ENCODE data around the gene RLBP1.

RLBP1 gene

DNA sequence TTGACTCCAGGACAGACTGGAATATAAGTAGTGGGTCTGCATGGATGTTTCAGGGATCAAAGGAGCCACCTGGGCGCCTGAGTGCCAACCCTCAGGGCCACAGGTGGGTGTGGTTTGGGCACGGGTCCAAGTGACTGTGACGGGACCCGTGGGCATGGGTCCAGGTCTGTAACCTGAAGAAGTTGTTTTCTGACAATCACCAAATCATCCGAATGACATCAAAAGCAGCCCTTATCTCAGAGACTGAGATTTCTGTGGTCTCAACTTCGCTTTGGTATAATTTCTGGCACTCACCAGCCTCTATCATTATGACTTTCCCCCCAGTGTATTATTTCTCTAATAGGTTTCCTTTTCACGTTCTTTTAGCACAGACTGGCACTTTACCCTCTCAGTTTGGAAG is 24.4 kb downstream of the RLBP1 start:
- H3K36me3 Mint-ChIP-seq: peaks cover 5% of the 10 kb centered on the region
- H3K27ac Mint-ChIP-seq: peak overlapping the region; percentile 51
- no peak overlapping the region for H3K4me3 Mint-ChIP-seq
- no peaks in the 10 kb centered on the region for H3K27me3 Mint-ChIP-seq
- peaks cover 7% of the 10 kb centered on the region for H3K4me1 Mint-ChIP-seq (ENCODE audit: low read depth)
- no peaks in the 10 kb centered on the region for H3K9me3 Mint-ChIP-seq (ENCODE audit: low read depth)

DNA sequence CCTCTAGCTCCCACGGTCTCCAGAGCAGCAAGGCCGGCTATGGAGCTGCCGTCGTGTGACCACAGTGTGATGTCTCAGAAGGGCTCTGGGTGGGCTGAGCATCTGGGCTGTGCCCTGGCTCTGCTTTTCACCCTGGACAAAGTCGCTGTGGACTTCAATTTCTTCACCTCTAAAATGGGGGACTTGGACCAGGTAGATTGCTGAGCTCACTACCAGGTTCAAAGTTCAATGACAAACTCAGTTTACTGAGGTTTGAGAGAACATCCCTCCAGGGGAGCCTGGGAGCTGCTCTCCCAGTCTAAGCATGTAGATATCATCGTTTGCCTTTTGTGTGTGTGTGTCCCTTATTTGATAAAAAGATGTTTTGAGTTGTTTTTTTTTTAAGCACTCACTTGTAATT is 25.1 kb downstream of the RLBP1 start:
- no peak overlapping the region for H3K4me3 Mint-ChIP-seq
- H3K27me3 Mint-ChIP-seq: no peaks in the 10 kb centered on the region
- H3K36me3 Mint-ChIP-seq: peaks cover 6% of the 10 kb centered on the region
- peaks cover 7% of the 10 kb centered on the region for H3K4me1 Mint-ChIP-seq (ENCODE audit: low read depth)
- no peaks in the 10 kb centered on the region for H3K9me3 Mint-ChIP-seq (ENCODE audit: low read depth)
- no peak overlapping the region for H3K27ac Mint-ChIP-seq

DNA sequence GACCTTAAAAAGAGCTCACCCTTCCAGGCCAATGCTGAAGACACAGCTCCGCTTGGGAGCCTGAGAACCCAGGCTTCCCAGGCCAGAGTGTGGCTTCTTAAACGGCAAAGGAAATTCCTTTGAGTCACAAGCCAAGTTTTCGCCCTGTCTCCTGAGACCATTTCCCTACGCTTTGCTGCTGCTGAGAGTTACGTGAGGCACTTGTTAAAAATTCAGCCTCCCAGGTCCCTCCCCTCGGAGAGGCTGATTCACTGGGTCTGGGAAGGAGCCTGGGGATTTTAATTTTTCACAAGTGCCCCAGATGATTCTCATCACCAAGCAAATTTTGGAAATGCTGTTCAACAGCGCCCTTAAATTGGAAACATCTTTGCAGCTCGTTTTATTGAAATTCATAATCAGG is 25.5 kb downstream of the RLBP1 start:
- Mint-ChIP-seq H3K27ac (no peak overlapping the region), H3K4me1 (ENCODE audit: low read depth) (peaks cover 7% of the 10 kb centered on the region), H3K27me3 (no peaks in the 10 kb centered on the region), H3K4me3 (no peak overlapping the region), H3K9me3 (ENCODE audit: low read depth) (no peaks in the 10 kb centered on the region), H3K36me3 (peaks cover 8% of the 10 kb centered on the region)

DNA sequence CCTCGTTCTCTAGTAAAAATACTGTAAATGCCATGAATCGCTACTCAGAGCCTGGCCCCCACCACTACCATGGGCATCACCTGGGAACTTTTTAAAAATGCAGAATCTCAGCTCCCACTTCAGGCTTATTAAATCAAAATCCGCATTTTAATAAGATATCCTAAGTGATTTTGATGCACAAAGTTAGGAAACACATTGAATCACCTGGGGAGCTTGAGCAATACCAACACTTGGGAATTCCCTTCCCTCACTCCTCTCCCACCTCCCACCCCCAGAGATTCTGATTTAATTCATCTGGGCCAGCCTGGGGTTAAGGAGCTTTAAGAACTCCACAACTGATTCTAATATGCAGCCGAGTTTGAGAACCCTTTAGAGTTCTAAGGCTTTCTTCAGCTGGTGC is 26.8 kb downstream of the RLBP1 start:
- no peak overlapping the region for H3K27ac Mint-ChIP-seq

DNA sequence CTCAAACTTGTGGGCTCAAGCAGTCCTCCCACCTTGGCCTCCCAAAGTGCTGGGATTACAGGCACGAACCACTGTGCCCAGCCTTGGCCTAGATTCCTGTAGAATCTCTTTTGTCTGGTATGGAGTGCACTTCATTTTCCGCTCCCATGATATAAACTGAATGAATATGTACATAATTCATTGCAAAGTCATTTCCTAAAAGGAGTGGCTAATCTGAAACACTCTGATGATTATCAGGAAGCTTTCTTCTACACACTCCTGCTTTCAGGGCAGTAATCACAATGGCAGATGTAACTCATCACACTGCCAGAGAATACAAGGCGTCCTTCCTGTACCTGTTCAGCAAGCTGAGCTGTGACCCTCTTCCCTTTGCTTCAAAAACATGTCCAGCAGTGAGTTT is 28.6 kb downstream of the RLBP1 start:
- no peak overlapping the region for H3K4me3 Mint-ChIP-seq

More for the DNA sequence above, 26.8 kb downstream of the RLBP1 start:
- no peak overlapping the region for H3K4me3 Mint-ChIP-seq
- H3K36me3 Mint-ChIP-seq: peaks cover 8% of the 10 kb centered on the region
- H3K9me3 Mint-ChIP-seq (ENCODE audit: low read depth): no peaks in the 10 kb centered on the region
- H3K27me3 Mint-ChIP-seq: no peaks in the 10 kb centered on the region
- peaks cover 7% of the 10 kb centered on the region for H3K4me1 Mint-ChIP-seq (ENCODE audit: low read depth)

DNA sequence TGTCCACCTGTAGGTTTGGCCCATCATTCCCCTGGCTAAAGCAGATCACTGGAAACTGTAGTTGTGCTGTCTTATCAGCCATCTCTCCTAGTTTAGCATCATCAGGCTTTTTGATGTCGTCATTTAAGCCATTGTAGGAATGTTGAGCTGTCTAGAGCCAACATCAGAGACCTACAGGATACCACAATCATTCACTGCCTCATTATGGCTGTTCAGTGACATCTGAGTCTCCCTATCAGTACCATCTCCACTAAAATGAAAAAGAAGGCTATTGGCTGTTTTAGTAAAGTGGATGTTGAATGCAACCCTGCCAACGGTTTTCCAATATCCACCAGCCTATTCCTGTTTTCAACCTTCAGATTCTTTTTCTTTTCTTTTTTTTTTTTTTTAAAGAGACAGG is 29.2 kb downstream of the RLBP1 start:
- Mint-ChIP-seq H3K27ac (no peak overlapping the region), H3K9me3 (ENCODE audit: low read depth) (no peaks in the 10 kb centered on the region), H3K36me3 (peaks cover 9% of the 10 kb centered on the region), H3K4me3 (no peak overlapping the region), H3K27me3 (no peaks in the 10 kb centered on the region), H3K4me1 (ENCODE audit: low read depth) (peaks cover 3% of the 10 kb centered on the region)

More for the DNA sequence above, 28.6 kb downstream of the RLBP1 start:
- Mint-ChIP-seq H3K27ac (no peak overlapping the region), H3K36me3 (peaks cover 11% of the 10 kb centered on the region), H3K4me1 (ENCODE audit: low read depth) (peaks cover 6% of the 10 kb centered on the region), H3K27me3 (no peaks in the 10 kb centered on the region), H3K9me3 (ENCODE audit: low read depth) (no peaks in the 10 kb centered on the region)

DNA sequence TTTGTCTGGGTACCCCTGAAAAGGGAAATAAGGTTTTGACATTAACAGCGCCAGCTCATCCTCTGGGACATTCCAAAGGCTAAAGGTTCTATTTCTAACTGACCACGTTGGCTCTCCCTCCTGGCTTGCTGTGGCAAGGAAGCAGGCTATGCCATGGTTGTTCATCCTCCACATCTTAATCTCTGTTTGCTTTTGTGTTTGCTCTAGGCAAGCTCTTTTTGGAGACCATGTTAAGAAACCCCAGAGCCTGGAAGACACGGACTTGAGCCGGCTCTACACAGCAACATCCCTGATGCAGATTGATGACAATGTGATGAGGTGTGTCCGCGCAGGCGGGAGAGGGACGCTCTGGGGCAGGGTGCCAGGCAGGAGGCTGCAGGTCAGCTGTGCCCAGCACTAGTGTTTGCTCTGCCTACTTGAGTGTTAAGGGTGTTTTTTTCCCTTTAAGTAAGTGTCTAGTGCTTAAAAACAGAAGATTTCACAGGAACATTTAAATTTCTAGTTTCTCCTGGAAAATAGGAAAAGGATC is 33.3 kb downstream of the RLBP1 start:
- no peak overlapping the region for H3K4me3 Mint-ChIP-seq
- H3K4me1 Mint-ChIP-seq (ENCODE audit: low read depth): no peaks in the 10 kb centered on the region
- H3K9me3 Mint-ChIP-seq (ENCODE audit: low read depth): no peaks in the 10 kb centered on the region
- peaks cover 16% of the 10 kb centered on the region for H3K36me3 Mint-ChIP-seq
- H3K27ac Mint-ChIP-seq: no peak overlapping the region
- no peaks in the 10 kb centered on the region for H3K27me3 Mint-ChIP-seq

DNA sequence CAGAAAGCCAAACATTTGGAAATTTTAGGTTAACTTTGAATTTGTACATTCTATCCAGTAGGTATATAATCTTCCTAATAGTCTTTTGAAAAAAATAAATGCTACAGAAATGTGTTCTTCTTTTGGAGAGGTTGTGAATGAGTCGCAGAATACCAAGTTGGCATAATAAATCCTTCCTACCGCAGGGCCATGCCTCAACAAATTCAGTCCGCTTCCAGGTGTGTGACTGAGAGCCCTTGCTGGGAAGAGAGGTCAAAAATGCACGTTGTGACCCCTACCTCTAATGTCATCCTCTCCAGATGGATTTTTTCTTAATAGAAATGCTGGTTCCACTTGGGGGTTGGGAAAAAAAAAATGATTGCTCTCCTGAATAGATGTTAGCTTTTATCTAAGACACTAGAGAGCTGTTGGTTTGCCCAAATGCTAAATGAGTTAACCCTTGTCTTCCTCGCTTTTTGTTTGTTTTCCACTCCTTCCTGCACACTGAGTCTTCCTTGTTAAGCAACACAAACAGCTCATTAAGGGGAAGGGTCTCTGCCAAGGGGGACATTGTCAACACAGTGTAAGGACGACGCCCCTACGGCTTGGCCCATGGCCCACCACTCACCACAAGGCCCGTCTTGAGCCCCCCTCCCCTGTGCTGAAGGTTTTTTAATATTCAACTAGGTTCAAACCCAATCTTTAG is 33.9 kb downstream of the RLBP1 start:
- Mint-ChIP-seq H3K27ac (peak overlapping the region; percentile 16), H3K4me1 (ENCODE audit: low read depth) (no peaks in the 10 kb centered on the region), H3K9me3 (ENCODE audit: low read depth) (no peaks in the 10 kb centered on the region), H3K27me3 (no peaks in the 10 kb centered on the region), H3K36me3 (peaks cover 18% of the 10 kb centered on the region), H3K4me3 (no peak overlapping the region)

DNA sequence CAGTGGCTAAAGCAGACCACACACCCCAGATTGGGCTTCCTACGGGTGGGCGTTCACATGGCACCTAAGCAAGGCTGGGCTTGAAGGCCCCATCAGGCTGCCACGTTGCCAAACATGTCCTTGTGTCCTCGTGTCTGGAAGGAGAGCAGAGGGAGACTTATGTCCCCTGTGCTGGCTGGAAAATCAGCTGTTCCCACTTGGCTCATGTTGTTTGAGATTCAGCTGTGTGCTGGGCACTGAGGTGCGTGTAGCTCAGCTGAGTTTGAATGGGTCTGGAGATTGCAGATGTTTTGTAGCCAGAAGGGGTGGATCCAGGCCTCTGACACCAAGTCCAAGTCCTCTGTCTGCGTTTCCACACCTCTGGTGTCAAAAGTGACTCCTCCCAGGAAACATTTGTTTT is 34.6 kb downstream of the RLBP1 start:
- Mint-ChIP-seq H3K4me1 (ENCODE audit: low read depth) (no peaks in the 10 kb centered on the region), H3K36me3 (peaks cover 18% of the 10 kb centered on the region), H3K9me3 (ENCODE audit: low read depth) (no peaks in the 10 kb centered on the region), H3K27me3 (no peaks in the 10 kb centered on the region), H3K4me3 (no peak overlapping the region), H3K27ac (no peak overlapping the region)

DNA sequence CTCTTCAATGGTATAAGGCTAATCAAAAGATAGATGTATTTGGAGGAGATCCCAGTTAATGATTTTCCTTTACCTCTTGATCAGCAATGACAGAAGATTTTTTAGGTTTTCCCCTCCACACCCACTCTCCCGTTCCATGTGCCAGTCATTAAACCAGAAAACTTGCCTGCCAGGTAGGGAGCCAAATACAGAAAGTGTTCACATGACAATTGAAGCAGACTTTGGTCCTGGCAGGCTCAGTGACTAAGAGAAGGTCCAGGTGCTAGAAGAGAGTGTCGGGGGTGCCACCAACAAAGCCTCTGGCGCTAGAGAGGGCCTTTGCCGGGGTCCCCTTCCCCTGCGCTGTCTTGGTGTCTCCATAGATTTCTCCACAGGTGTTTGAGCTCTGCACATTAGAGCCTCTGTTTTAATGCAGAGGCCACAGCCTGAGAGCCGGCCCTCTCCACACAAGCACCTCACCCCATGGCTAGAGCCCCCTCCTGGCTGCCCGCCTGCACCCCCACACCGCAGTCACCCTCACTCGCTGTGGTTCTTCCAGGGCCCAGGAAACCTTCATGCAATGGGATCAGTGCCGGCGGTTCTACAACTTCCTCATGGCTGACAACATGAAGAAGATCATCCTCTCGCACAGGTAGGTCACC is 36.4 kb downstream of the RLBP1 start:
- no peaks in the 10 kb centered on the region for H3K9me3 Mint-ChIP-seq (ENCODE audit: low read depth)
- peaks cover 15% of the 10 kb centered on the region for H3K36me3 Mint-ChIP-seq
- peak overlapping the region; percentile 6 for H3K27ac Mint-ChIP-seq
- H3K4me1 Mint-ChIP-seq (ENCODE audit: low read depth): peaks cover 6% of the 10 kb centered on the region
- no peaks in the 10 kb centered on the region for H3K27me3 Mint-ChIP-seq
- no peak overlapping the region for H3K4me3 Mint-ChIP-seq

DNA sequence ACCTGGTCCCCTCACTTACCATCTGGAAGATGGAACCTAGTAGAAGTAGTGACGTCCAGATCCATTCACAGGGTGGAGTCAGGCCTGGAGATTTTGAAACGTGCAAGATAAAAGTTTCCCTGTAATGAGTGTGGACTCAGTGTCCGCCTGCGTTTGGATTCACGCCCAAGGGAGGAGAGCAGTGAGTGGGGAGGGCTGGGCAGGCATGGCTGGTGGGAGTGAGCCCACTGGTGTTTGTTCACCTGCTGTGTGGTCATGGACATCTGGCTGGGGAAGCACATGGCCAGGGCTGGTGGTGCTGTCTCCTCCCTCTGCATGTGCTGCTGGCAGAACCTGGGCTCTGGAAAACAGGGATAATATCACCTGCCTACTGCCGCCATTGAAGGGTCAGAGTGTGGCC is 37.0 kb downstream of the RLBP1 start:
- H3K36me3 Mint-ChIP-seq: peaks cover 15% of the 10 kb centered on the region
- H3K4me3 Mint-ChIP-seq: no peak overlapping the region
- no peaks in the 10 kb centered on the region for H3K9me3 Mint-ChIP-seq (ENCODE audit: low read depth)
- H3K27me3 Mint-ChIP-seq: no peaks in the 10 kb centered on the region
- H3K27ac Mint-ChIP-seq: peak overlapping the region; percentile 6
- peaks cover 11% of the 10 kb centered on the region for H3K4me1 Mint-ChIP-seq (ENCODE audit: low read depth)

DNA sequence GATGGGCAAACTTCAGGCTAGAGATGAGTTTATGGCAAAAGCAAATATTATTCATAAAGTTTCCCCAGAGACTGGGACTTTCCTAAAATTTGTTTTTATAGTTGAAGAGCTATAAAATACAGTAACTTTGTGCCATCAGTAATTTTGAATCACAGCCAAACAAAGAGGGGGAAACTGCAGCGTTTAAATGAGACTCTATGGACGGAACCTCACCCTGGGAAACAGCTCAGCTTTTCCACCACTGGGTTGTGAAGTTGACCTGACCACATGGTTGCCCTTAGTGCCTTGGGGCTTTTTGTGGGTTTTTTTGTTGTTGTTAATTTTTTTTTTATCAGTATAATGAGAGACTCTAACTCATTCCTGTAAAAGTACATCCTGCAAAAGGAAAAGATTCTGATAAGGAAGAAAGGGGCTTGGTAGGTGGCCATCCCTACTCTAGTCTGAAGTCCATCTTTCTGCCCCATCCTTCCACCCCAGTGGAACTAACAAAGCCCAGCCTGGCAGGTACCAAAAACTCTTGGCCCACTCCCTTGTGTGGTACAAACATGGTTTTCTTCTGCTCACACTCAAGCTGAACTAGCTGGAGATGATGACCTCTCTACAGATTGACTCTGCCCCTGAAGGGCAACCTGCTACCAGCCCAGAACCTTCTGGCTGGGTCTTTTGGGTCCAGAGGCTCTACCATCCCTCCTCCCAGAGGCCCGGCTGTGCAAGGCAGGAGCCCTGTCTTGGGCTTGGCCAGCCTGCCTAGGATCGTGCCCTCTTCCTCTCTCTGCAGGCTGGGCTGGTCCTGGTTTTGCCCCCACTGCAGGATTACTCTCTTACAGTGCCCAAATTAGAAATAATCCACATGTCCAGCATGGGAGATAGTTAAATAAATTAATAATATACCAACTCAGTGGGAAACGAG is 41.2 kb downstream of the RLBP1 start:
- Mint-ChIP-seq H3K9me3 (ENCODE audit: low read depth) (no peaks in the 10 kb centered on the region), H3K27ac (peak overlapping the region; percentile 95), H3K27me3 (no peaks in the 10 kb centered on the region), H3K4me1 (ENCODE audit: low read depth) (peaks cover 22% of the 10 kb centered on the region), H3K36me3 (peaks cover 18% of the 10 kb centered on the region), H3K4me3 (peak overlapping the region; percentile 13)

DNA sequence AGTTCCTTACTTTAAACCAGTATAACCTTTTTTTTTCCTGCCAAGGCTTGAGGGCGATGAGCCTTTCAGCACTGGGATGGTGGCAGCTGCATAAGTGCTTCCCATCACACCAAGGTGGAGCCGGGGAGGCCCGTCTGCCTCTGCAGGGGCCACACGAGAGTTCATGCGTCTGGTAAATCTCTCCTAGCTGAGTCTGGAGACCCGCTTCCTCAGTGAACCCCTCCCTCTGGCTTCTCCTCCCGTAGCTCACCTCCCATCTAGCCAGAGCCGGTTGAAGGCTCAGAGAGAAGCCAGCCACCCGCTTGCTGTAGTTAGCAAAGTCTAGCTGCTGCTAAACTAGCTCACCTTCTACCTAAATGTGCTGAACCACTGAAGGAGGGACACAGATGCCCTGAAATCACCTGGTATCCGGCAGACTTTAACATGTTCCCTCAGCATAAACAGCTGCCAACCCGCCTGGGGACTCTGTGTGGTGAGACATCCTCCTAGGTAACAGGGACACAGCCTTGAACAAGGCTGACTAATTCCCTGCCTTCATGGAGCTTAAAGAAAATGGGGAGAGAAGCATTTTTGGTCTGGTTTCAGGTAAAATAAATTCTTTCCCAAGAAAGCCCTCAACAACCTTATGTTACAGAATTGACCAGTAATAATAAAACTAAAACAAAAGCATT is 42.9 kb downstream of the RLBP1 start:
- H3K36me3 Mint-ChIP-seq: peaks cover 15% of the 10 kb centered on the region
- no peaks in the 10 kb centered on the region for H3K27me3 Mint-ChIP-seq
- H3K9me3 Mint-ChIP-seq (ENCODE audit: low read depth): no peaks in the 10 kb centered on the region
- H3K4me1 Mint-ChIP-seq (ENCODE audit: low read depth): peaks cover 22% of the 10 kb centered on the region
- peak overlapping the region; percentile 95 for H3K27ac Mint-ChIP-seq
- H3K4me3 Mint-ChIP-seq: no peak overlapping the region

DNA sequence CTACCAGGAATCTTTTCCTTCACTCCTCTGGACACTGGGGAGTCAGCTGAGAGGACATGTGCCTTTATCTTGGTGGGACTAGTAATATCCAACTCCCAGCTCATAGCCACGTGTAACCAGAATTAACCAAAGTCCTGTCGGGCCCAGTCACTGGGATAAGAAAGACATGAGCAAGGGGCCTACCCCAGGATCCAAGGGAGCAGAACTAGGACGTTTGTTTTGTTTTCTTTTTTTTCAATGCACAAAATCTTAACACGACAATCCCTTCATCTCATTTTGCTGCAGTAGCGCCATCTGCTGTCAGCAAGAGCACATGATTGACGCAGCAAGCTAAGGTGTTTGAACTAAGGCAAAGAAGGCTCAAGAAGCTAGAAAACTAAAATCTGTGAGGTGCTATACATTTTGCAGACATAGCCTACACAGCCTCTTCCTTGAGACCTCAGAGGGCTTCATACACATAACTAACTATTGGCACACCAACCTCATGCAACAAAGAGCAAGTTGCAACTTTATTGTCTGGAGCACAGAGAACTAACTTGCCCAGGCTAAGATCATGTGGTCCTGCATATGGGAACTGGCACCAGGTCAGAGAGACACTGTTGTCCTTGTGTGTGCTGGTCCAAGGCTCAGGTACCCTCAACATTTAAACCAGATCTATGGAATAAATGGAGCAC is 43.6 kb downstream of the RLBP1 start:
- peaks cover 22% of the 10 kb centered on the region for H3K4me1 Mint-ChIP-seq (ENCODE audit: low read depth)
- H3K9me3 Mint-ChIP-seq (ENCODE audit: low read depth): no peaks in the 10 kb centered on the region
- no peak overlapping the region for H3K4me3 Mint-ChIP-seq
- H3K27ac Mint-ChIP-seq: peak overlapping the region; percentile 87
- no peaks in the 10 kb centered on the region for H3K27me3 Mint-ChIP-seq
- peaks cover 13% of the 10 kb centered on the region for H3K36me3 Mint-ChIP-seq

All from activated naive CD8-positive, alpha-beta T cell (primary cell).